IPS-NIHi11 (cell line): ENCODE measurements around the gene SMAD6.

ENCODE experiments used
- DNase-seq: peaks from one replicate; pipeline ENCODE4 v3.0.0; 2012; ENCODE audit warnings: mixed read lengths, low spot score

SMAD6 gene

DNA sequence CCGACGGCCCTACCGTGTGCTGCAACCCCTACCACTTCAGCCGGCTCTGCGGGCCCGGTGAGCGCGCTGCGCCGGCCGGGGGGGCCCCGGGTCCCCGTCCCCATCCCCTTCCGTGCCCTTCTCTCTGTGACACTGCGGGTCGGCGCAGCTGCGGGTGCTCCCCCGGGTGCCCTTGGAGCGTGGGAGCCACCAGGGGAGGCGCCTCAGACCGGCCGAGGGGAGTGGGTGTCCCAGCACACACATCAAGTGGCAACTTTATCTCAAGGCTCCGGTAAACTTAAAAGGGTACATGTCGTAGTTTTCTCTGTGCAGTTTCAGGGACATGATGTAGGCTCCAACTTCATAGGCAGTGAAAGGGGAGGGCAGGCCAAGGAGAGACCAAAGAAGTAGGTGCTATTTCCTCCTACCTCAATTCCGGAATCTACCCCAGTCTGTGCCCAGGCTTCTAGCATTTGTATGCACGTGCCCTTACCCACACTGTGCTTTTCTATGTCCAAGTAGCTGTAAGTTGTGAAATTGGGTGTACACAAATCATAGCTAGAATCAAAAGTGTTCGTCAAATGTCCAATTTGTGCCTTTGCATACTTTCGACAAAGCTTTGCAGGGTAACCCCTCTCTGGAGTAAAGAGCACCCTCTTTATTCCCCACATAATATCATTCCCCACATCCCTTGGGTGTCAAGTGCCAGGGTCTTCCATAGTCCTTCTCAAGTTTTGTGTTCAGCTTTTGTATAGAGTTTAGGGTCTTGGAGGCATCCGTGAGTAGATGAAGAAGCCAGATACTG, 2.2 kb downstream of the SMAD6 start:
- DNase-seq, result no peak

DNA sequence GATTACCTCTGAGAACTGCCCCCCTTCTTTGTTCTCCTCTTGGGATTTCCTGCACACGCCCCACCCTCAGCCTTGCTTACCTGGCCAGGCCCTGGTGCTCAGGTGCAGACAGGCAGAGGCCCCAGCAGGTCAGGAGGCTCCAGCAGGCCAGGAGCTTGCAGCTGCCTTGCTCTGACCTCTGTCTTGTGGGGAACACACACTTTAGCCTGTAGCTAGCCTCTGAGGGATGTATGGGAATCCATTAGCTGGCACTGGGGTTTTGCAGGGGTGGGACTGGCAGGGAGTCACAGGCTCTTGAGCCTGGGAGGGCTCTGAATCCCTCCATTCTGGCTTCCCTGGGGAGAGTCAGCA, 2.7 kb downstream of the SMAD6 start:
- no peak for DNase-seq

DNA sequence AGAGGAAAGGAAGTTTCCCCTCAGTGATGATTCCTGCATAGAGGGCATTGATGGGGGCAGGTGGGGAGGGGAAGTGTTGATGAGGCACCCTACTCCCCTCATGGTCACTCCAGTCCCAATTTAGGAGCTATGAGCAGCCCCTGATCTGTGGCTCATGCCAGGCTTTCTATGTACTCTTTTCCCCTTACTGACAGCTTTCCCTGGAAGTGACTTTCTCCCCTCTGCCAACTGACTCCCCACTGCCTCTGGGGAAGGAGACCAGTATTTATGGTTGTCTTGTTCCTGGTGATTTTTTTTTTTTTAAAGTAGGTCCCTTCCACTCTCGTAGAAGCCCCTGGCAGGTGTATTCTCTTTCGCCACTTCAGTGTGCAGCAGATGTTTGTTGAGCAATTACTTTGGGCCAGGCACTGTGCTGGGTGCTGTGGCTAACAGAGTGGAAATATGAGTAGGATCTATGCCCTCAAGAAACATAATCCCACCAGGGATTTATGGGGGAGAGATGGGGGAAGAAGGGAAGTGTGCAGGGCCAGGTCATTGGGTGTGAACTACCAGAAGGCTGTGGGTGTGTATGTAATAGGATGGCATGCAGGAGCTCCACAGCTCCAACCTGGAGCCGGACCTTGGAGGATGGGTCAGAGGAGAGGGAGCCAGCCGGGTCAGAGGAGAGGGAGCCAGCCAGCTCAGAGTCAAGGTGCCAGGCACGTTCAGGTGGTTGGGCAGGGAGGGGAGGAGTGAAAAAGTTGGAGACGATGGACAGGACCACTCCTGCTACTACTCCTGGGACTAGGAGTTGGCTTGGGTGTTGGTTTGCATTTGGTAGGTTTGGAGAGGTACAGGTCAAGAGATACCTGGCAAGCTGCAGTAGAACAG, 3.5 kb downstream of the SMAD6 start:
- no peak for DNase-seq

DNA sequence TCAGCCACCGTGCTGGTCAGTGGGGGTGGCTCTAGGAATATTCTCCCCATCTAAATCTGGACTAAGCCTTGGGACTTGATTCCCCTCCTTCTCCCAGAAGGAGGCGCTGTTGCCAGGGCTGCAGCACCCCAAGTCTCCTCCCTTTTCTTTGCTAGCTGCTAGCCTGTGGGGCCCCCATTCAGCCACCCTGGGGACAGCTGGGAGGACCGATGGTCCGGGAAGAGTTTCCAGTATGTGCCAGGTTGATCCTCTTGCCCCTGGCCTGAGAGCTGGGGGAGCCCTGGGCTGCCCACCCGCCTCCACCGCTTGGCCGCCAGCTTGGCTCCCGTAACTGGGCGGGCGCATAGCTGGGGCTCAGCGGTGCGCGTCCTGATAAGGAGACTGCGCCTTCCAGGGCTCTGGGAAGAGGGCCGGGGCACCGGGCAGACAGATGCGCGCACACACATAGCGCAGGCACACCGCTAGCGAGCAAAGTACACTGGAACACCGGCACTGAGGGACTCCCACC, 4.2 kb downstream of the SMAD6 start:
- no peak for DNase-seq

DNA sequence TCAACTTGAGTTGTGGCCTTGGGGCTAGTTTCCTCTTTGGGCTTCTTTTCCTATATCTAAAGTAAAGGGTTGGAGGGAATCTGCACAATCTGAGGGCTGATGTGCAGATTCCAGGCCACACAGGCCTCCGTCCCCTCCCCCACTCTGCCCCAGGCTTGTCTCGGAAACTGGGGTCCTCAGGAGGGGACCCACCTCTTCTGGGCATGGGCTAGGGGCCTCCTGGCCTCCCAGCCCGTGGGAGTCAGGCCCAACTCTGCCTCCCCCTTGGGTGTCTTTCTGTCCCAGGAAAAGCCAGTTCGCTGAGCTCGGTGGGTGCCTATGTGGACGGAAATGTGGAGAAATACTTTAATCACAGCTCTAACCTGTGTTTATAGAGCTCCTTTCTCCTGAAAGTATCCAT, 4.8 kb downstream of the SMAD6 start:
- DNase-seq, result no peak

DNA sequence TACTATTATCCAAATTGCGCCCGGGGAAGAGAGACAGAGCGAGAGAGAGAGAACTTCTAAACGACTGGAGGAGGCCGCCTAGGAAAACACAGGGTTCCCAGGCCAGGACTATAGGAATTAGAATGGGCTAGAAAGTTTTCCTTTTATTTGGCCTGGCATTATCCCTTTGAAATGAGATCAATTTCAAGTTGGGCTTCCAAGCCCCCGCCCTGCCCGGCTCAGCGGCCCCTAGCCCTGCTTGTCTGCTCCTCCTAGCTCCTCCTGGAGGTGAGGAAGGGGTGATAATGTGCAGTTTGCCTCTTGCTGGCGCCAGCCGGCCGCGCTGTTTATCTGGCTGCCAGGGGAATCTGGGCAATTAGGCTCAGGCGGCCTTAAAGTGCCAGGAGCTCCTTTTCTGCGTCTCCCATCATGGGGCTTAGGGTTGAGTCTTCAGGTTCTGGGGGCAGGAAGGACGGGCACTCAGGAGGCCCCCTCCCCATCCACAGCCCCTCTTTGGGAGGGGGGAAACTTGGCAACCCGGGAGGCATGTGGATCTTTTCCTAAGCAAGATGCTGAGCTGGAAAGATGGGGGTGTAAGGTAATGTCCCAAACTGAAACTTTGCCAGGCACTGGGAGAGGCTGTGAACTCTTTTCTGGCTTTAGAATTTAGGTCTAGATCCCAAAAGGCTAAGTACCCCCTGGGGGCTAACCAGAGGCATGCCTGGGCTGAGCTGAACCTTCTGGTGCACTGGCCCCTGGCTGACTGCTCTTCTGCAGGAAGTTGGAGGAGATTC, 5.5 kb downstream of the SMAD6 start:
- peak; percentile 86 for DNase-seq

DNA sequence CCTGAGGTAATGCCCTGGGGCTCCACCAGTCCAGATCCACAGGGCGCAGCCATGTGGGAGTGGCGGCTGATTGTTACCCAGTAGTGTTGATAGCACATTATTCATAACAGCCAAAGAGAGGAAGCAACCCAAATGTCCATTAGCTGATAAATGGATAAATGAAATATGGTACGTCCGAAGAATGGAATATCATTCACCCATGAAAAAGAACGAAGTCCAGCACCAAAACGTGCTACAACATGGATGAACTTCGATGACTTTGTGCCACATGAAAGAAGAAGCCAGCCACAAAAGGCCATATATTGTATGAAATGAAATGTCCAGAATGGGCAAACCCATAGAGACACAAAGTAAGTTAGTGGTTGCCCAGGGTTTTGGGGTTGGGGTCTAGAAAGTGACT, 6.4 kb downstream of the SMAD6 start:
- no peak for DNase-seq

DNA sequence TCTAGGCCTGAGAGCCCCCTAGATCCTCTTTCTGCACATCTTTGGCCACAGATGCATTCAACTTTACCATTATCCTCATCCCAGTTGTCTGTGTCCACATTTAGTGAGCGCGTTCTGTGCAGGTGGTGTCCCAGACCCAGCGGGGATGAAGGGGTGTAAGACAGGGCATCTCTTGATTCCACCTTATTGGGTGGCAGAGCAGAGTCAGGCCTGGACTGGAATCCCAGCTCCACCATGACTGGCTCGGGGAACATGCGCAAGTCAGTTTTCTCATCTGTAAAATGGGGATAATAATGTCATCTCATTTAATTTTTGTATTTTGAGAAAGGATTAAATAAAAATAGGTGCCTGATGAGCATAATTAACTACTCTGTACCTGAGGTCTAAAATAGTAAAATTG, 7.8 kb downstream of the SMAD6 start:
- DNase-seq, result no peak

DNA sequence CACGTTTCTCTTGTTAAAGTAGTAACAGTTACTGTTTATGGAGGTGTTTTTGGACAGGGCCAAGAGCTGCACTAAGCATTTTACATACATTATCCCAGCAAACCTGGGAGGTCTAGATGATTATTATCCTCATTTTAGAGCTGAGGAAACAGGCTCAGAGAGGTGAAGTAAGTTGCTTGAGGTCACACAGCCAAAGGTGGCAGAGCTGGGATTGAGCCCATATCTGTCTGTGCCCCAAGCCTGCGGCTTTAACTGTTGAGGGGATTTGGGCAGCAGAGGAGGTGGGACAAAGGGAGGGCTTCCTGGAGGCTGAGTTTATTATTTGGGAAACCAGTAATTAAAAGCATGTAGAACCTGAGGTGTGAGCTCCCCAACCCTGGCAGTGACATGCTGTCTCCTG, 9.2 kb downstream of the SMAD6 start:
- DNase-seq, result no peak

DNA sequence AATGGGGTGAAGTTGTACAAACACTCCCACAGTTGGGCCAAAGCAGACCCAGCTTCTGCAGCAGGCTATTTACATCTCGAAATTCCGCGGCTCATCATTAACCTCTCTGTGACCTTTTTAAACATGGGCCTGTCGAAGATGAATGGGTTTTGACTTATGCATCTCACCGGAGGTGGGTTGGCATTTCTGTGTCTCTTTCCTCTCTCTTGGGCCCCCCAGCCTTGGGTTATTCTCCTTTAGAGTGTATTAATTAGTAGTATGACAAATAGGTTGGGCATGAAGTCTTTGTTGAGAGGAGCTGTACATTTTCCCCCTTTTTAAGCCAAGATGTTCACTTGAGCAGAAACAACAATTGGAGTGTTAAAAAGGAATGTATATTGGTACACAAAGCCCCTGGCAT, 9.8 kb downstream of the SMAD6 start:
- no peak for DNase-seq

DNA sequence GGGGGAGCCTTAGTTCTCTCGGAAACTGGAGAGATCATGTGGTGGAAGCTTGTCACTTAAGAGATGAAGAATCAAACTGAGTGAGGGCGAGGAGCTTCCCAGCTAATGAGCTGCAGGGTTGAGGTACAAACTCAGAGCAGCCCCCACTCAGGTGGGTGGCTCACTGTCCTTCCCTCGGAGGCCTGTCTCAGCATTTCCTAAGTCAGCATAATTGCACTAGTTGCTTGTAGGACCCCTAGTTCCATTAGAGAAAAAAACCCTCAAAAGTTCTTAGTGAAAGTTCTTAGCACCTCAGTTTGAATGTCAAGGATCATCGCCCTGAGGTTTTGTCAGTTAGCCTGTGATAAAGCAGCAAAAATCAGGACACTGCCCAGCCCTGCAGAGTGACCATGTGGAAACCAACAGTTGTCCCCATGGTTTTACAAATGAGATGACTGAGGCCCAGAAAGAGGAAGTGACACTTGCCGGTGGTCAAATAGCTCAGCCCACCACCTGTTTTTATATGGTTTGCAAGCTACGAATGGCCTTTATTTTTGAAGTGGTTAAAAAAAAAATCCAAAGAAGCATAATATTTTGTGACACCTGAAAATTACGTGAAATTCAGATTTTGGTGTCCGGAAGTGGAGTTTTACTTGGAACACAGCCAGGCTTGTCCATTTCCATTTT, 11.9 kb downstream of the SMAD6 start:
- DNase-seq, result no peak

DNA sequence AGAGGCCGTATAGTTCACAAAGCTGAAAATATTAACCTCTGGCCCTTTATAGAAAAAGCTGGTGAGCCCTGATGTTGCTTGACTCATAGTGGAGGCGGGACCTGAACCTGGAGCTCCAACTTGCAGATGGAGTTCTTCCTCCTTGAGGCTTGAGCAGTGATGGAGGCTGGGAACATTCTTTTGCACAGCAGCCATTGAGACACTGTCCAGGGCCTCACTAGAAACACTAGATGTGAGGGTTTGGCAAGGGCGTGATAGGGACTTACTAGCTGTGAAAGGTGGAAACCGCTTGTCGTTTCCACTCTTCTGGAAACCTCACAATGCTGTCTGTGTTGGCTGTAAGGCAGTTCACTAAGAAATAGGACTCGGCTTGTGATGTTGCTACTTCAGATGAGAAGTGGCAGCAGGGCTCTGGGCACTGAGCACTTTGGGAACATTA, 12.5 kb downstream of the SMAD6 start:
- no peak for DNase-seq

DNA sequence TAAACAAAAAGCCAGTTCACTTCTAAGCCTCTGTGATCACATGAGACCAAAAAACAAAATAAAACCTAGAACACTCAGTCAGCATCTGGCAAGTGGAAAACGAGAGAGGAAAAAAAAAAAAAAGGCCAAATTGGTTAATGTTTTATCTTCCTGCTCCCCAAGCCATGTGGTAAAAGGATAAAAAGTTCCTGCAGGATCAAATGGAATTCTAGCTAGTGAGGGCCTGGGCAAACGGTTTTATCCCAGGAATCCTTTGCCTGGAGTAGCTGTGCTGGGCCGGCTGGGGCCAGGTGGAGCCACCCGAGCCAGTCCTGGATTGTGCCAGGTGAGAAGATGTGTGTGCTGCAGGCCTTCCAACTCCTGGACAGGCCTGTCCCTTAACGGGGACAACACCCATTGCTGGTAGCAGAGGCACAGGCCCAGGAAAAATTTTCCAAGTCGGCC, 13.2 kb downstream of the SMAD6 start:
- DNase-seq, result no peak

DNA sequence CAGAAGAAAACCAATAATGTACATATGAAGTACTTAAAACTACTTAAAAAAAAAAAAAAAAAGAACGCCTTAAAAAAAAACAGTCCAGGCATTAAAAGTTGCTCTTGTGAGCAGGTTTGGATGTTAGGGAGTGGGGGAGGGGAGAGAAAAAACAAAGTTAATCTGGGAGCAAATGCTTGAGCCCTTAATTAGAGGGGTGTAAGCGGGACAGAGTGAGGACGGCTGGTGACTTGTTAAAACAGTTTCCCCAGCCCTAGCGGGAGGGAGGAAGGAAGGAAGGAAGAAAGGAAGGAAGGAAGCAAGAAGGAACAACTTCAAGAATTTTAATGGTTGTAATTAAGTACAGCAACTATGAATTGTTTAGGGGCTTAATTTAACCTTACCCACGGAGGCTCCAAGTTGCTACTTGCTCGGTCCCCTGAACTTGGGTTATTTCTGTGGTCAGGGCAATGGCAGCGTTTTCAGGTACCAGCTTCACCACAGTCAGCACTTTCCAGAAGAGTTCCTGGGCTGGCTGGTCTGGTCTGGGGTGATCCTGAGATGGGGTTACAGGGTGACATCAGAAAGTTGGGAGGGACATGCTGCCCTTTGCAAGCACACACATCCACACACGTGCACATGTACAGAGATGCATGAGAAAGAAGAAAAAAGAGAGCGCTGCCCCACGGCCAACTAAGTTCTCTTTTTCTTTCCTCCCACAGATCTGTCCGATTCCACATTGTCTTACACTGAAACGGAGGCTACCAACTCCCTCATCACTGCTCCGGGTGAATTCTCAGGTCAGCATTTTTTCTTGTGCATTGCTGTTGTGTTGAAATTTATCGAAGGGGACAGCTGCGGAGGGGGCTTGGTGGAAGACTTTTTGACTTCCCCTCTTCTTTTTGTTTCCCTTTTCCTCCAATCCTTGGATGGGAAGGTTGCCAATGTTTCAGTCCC, 14.0 kb downstream of the SMAD6 start:
- no peak for DNase-seq

DNA sequence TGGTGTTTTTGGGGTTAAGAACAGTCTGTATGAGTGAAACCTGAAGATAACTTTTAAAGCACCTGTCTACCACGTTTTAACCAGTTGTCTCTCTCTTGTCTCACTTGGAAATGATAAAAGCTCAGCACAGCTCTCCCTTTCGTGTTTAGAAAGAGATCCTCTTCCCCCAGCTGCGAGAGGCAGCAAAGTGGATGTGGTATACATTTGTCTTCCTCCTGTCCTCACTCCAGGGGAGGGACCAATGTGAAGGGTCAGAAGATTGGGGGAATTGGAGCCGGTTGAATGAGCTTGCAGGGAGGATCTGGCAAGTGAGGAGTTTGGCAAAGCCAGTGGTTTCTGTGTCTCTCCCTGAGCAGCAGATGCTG, 14.6 kb downstream of the SMAD6 start:
- no peak for DNase-seq

DNA sequence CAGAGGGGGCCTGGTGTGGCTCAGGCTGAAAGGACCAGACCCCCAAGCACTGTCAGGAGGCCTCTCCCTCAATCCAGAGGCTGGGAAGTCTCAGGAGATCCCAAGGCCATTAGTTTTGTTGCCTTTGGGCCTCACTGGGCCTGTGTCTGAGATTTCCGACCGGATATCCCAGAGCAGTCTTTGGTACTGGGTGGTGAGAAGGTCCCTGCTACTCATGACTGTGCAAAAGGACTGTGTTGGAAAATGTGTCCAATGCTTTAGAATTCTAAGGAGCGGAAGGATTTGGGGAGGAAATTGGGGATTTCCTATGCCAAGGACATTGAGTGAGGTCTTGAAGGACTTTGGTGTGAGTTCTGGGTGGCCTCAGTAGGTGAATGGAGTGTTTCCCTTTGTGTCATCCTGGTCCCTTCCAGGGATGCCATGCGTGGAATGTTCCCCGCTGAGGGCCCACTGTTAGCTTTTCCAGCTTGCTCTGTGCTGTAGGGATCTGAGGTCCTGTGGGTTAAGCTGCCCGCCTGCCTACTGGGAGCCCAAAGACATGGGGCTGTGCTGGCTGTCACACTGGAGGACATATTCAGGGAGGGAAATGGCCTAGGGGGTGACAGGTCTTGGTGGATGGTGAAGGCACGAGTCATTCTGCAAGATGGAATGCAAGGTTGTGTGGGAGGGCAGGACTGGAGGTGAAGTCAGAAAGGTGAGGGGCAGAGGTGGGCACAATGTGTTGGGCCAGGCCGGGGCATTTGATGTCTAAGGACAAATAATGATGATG, 16.4 kb downstream of the SMAD6 start:
- DNase-seq, result no peak

DNA sequence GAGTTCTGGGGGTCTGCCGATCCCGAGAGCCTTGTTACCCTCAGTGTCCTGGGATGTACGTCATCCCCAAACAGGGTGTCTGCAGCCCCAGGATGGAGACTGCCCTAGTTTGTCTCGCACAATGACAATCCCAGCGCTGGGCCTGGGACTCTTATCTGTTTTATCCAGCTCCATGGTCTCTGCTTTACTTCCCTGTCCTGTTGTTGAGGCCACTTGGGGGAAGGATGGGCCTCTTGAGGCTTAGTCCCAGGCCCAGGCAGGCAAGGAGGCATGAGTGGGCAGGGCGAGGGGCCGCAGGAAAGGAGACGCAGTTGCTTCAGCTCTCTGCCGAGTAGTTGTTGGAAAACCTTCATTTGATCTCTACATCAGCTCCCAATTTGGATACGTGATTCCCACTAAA, 17.4 kb downstream of the SMAD6 start:
- DNase-seq, result no peak

DNA sequence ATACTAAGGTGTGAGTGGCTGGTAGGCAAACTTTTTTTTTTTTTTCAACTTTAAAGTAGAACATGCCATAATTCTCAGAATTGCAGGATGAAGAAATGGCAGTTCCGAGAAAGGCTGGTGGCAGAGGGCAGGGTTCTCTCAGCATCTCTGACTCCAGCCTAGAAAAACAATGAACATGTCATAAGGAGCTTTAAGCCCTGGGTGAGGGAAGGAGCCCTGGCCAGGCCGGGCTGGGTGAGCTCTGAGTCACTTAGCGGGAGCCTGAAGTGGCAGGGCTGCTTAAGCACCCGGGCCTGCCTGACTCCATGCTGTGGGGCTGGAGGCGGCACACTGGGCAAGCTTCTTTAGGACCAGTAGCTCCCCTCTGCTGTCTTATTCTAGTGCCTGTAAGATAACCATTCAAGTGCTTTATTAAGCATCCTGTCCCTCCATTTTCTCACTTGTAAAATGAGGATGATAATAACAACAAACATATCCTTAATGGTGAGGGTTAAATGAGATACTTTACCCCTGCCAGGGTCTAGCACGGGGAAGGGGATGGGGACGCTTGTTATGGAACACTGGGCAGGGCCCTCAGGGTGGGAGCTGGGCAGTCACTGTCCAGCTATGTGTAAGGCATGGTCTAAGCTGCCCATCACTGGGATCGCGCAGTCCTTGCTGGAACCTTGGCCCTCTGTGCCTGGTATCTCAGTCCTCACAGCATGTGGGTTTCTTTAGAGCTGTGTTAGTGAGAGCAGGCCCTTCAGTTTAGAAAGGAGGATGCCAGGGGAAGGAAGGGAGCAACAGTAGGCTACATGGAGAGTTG, 18.4 kb downstream of the SMAD6 start:
- DNase-seq, result no peak

DNA sequence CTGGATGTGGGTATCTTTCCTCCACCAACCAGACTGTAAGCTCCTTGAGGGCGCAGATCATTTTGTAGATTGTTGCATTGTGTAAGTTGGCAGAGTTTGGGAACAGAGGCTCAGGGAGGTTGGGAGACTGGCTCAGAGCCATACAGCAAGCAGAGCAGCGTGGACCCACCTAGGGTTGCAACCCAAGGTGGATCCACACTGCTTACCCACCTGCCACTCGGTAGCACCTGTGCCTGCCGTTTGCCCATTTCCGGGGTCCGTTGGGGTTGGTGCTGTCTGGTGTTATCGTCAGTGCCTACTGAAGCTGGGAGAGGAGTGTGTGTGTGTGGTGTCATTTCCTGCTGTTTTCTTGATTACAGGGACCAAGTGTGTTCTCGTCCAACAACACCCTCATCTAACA, 19.0 kb downstream of the SMAD6 start:
- DNase-seq, result no peak
